Epidermal melanocyte (primary cell): ENCODE measurements around the gene HDAC4.

ENCODE experiments used
- DNase-seq: peaks from one replicate; pipeline ENCODE4 v3.0.0; 2011; ENCODE audit warnings: low spot score; ENCODE audit not compliant: insufficient read length

HDAC4 gene

DNA sequence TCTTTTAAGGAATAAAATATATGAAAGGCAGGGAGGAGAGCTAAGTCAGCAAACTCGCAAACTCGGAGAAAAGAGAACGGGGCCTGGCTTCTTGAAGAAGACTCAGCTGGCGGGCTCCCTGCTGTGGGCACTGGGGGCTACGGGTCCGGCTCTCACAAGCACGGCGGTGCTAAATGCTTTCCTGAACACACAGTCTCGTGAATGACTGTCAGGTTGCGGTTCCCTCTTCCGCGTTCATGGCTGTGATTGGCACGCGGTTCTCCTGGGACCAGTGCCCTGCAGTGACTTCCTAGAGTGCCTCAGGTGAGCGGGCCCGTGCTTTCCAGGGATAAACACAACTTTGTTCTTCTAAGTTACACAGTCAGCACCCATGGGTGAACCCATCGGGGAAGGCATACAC lies 208.4 kb downstream of the HDAC4 start:
- DNase-seq, result no peak

DNA sequence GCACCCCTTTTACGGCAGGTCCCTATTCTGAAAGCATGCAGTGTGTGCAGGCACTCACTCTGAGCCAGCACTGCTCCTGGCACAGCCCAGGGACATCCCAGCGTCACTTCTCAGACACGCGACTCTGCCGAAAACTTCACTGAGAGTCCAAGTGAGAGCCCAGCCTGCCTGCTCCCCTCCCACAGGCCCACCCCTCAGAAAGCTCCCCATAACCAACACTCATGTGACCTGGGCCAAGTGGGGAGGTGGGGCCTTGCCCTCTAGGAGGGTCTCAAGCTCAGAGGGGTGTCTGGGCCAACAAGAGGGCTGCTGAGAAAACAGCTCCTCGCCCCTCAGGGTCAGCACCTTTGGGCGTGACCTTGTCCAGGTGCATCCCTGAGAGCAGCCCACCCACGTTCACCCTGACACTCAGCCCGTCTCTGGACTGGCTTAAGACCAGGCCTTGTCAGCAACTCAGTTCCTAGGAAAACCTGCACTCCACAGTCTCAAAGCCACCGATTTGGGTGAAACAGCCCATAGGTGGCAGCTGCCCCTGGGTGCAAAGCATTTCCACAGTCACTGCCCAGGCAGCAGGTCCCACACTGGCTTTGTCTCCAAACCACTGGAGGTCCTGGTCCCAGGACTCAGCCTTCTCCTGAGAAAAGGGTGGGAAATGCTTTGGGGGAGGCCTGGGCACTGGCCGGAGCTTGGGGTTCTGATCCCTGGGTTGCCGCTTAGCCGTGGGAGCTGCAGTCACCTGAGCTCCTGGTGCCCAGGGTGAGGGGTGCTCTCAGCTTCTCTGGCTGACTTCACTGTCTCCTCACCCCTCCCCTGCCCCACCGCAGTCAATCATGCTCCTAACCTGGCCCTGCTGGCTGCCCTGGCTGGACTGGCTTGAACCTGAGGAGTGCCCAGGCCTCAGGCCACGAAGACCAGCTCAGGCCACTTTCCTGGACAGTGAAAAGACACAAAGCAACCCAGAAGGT lies 209.6 kb downstream of the HDAC4 start:
- no peak for DNase-seq

DNA sequence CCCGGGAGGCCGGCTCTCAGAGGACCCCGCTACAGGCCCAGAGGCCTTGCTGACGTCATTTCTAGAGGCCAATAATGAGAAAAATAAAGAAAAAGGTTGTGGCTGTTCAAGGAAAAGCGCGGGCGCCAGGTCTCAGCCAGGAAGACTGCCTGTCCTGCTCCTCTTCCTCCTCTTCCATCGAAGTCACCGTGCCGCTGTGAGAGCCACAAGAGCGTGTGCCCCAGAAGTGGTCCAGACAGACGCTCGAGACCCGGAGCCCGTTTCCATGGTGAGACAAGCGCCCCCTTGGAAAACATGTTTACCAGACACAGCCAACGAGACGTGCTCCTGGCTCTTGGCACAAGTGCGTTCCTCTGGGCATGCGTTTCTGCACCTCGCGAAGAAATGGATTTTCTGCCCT lies 210.5 kb downstream of the HDAC4 start:
- DNase-seq, result no peak

DNA sequence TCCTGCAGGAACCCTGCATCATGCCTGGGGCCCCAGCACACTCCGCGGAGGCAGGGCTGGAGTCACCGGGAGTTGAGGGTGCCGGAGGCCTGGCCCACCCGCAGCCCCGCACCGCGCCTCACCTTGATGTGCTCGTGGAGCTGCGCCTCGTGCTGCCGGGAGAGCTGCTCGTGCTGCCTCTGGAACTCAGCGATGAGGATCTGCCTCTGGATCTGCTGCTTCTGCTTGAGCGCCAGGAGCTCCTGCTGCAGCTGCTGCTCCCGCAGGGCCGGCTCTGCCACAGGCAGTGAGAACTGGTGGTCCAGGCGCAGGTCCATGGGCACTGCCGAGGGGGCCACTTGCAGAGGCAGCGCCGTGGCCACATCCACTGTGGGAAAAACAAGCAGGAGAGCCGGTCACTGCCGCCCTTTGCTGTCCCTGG lies 211.1 kb downstream of the HDAC4 start:
- no peak for DNase-seq

DNA sequence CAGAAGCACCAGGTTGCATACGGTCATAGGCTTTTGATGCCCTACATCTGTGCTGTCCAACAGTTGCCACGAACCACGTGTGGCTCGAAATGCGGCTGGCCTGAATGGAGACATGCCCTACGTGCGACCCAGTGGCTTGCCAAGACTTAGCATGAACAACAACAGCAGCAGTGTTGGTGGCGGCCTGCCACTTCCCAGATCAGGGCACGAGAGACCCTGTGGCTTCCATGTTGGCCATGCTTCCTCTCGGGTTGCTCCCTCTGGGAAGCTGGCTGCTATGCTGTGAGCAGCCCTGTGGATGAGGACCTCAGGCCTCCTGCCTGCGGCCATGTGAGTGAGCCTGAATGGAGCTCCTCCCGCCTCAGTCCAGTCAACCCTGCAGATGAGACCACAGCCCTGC lies 212.3 kb downstream of the HDAC4 start:
- no peak for DNase-seq

DNA sequence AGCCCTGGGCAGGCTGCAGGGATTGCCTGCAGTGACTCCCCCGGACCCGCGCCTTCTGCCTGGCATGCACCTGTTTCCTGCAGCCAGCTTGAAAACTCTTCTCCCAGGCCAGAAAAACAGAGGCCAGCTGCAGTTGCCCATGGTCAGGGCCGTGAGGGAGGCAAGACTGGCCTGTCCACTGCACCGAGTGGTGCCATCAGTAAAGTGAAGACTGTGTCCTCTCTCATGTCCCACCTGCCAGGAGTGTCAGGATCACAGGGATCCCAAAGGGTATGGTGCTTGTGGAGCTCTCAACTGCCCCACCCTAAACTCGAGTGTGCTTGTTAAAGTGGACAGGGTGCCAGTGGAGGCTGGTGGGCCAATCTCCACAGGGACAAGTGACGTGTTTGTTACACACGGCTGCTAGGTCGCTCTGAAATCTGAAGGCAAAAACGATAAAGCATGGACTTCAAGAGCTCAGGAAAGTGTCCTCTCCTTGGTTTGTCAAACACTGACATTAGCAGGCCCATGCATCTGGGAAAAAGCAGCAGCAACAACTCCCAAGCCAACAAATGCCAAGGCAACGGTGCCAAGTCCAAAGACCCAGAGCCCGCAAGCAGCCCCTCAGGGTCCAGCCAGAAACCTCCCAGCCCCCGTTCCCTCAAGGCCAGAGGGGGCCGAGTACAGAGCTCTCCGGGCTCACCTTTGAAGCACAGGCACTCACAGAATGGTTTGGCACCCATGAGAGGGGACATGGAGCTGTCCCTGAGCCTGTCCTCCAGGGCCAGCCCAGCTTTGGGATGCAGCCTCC lies 213.2 kb downstream of the HDAC4 start:
- no peak for DNase-seq

DNA sequence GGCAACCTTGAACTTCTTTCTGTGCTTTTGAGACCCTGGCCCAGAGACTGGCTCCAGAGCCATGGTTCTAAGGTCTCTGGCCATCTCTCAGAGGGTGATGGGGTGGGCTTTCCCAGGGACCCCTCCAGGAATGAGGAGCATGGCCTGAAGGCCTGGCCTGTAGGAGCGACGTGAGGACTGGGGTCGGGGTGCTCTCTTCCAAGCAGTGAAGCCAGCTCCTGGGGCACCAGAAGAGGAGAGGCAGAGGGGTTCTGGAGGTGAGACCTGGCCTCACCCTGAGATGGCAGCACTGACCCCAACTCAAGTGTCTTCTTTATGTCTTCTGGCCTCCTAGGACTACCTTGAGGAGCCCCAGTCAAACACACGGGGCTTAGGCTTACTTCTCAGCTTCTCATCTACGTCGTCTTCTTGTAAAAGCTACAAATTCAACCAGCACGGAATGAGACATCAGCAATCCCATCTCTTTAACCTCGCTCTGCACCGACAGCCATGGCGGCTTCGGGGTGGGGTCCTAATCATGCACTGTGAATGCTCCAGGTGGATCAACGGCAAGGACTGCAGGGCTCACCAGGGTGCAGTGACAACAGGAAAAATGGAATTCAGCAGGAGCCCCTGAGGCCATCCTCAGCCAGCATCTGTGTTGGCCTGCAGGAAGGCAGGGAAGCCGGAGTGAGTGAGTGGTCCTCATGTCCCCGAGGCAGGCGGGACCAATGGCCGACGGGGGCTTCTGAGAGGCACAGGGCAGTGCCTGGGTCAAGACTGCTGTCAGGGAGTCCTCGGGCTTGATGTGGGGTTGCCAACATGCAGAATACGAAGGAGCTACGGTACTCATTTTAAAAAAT lies 214.1 kb downstream of the HDAC4 start:
- DNase-seq, result no peak

DNA sequence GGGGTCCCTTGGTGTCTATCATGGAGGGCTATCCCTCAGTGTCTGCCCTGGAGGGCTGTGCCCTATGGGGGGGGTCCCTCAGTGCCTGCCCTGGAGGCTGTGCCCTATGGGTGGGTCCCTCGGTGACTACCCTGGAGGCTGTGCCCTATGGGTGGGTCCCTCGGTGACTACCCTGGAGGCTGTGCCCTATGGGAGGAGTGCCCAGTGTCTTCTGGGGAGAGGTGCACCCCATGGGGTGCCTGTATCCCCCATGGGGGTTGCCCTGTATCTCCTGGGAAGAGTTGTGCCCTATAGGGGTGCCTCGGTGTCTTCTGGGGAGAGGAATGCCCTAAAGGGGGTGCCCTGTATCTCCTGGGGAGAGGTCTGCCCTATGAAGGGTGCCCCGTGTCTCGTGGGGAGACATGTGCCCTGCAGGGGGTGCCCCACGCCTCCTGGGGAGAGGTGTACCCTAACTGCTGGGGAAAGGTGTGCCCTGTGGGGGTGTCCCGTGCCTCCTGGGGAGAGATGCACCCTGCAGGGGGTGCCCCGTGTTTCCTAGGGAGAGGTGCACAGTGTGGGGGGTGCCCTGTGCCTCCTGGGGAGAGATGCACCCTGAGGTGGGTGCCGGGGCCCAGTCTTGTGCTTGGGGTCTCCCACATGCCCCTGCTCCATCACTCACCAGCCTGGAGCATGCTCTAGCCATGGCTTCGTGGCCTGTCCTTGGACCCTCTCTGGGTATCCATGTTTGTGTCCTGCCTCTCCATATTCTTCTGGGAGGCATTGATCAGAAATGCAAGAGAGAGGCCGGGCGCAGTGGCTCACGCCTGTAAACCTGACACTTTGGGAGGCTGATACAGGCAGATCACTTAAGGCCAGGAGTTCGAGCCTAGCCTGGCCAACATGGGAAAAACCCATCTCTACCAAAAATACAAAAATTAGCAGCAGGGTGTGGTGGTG lies 215.6 kb downstream of the HDAC4 start:
- DNase-seq, result no peak

DNA sequence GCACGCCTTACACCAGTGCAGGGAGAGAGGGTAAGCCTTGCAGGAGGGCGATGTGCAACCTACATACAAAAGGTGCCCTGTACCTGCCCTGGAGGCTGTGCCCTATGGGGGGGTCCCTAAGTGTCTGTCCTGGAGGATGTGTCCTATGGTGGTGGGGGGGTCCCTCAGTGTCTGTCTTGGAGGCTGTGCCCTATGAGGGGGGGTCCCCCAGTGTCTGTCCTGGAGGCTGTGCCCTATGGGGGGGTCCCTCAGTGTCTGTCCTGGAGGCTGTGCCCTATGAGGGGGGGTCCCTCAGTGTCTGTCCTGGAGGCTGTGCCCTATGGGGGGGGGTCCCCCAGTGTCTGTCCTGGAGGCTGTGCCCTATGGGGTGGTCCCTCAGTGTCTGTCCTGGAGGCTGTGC lies 216.6 kb downstream of the HDAC4 start:
- no peak for DNase-seq

DNA sequence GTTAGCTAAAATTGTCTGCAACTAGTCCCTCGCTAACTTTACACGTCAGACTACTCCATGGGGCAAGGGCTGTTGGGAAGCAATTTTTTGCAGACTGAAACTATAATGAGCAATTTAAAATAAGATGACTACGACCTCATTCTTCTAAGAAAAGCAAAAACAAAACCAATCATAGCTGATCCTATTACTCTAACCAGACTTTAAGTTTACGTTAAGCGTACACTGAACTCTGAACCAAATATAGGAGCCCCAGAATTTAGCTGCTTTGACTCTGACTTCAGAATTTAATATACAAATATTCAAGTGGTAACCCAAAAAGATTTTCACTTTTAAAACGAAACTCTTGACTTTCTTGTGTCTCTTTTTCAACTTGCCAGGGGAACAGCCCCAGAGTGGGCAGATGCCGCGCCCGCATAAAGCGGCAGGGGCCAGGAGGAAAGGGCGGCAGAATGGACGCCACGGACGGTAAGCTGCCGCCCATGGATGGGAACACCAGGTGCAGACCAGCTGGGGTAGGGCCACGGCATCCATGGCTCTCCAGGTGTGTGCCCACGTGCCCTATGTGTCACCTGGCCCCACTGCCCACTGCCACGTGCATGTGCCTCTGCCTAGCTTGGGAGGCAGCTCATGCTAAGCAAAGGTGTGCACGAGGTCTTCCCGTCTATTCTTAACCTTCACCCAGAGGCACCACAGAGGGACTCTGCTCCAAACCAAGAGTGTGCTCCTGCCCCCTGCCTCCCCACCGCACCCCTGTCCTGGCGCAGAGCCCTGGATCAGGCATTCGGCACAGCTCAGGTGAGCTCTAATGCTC lies 217.6 kb downstream of the HDAC4 start:
- no peak for DNase-seq

DNA sequence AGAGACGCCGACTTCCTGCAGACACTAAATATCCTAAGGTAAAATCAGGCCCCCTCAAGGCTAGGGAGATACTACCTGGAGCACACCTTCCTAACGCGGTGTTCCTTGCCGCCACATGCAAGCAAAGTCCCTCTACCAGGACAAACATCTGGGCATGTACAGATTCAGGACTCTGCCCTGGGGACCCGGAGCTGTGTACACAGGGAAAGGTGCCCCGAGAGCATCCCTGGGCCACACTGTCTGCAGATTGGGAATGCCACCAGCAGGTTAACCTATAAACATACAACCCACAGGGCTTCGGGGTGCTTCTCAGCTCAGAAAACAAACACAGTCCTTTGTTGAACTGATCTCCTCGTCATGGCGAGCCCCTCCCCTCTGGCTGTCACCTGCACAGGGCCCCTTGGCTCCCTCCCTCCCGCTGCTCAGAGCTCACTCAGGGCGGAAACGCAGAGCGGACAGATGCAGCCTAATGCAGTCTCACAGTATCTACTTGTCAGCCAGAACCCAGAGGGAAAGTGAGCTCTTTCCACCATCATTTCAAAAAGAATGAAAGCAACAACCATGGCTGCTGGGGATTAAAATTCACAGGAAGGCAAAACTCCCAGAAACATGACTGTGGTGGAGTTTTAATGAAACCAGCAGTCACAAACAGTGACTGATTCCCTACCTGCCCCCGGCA lies 218.8 kb downstream of the HDAC4 start:
- DNase-seq, result no peak

DNA sequence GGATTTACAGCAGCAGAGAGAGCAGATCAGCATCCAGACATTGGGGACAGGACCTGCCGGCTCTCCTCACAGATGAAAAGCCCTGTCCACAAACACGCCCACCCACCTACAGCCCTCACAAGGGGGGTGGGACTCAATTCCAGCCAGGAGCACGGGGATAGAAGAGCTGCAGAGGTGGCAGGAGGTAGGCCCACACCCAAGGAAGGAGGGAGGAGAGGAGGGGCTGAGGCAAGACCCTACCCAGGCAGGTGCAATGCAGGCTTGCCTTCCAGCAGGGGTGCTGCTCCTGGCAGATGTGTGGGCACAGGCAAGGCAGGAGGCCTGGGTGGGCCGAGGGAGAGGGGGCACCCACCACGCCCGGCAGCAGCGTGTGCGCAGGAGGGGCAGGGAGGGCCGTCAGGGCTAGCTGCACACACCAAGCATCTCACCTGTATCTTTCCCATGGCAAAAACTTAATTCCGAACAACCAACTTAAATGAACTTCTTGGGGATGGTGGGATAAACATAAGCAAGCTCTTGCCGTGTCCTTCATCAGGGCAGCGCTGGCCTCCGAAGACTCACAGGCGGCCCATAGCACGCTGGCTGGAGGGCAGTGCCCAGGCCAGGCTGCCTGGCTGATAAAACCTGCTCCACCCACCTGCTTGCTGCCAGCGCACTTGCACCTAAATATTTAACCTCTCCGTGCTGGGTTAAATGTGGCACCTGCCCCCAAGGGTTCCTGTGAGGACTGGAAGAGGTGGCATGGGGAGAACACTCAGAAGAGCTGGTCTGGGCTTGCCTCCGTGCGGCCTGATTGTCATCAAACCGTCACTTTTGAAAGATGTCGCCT lies 219.5 kb downstream of the HDAC4 start:
- no peak for DNase-seq

DNA sequence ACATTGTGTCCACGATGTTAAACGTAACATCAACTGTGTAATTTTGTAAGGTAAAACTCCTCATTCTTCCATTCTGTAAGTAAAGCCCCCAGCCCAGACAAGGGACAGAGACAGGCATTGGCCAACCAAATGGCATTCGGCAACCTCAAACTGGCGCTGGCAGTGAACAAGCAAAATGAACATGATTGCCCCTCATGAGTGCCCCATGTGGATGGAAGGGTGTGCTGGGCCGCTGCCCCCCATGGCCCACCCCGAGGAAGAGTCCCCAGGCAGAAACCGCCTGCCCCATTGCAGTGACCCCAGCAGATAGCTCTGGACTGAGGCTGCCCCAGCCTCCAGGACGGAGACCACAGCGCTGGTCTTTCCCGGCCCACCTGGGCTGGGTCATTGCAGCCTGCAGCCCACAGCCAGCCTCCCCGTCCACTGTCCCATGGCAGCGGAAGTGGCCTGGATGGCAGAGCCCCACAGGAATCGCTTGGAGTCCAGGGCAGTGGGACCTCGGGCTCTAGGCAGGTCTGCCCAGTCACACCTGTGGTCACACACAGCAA lies 220.2 kb downstream of the HDAC4 start:
- no peak for DNase-seq

DNA sequence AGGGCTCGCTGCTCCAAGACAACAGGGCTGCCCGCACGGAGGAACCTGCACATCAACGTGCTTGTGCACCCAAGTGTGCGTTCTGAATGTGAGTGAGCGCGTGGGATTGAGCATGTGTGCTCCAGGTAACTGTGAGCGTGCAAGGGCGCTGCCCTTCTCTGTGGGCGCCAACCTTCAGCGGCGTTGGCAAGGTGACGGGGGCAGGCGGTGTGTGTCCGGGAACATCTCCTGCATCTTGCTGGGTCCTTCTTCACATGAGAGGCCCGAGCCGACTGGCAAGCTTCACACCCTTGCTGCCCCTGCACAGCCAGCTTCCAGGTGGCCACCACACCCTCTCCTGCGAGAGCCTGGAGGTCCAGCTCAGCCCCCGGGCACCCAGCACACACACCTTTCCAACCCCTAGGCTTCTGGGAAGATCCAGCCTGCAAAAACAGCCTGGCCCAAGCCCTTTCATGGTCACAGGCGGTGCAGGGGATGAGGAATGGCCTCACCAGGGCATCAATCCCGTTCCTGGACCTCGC lies 220.9 kb downstream of the HDAC4 start:
- no peak for DNase-seq

DNA sequence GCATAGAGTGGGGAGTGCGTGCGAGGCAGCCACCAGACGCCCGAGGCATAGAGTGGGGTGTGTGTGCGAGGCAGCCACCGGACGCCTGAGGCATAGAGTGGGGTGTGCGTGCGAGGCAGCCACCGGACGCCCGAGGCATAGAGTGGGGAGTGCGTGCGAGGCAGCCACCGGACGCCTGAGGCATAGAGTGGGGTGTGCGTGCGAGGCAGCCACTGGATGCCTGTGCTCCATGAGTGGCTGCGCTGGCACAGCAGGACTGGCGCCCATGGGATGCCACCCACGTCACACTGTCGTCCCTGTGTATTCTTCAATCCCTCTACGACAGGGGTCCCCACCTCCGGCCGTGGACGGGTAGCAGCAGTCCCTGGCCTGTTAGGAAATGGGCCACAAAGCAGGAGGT lies 221.9 kb downstream of the HDAC4 start:
- DNase-seq, result no peak

DNA sequence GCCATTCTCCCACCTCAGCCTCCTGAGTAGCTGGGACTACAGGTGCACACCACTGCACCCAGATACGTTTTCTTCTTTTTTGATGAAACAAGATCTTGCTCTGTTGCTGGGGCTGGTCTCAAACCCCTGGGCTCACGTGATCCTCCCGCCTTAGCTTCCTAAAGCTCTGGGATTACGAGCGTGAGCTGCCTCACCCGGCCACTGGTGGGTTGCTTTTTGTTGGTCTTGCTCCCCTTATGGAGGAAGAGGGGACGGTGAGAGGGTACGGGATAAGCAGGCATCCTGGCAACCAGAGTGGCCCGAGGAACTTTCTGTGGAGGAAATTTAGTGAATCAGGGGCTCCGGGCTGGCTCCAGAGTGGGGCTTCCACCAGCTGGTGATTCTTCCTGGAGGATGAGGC lies 222.3 kb downstream of the HDAC4 start:
- no peak for DNase-seq

DNA sequence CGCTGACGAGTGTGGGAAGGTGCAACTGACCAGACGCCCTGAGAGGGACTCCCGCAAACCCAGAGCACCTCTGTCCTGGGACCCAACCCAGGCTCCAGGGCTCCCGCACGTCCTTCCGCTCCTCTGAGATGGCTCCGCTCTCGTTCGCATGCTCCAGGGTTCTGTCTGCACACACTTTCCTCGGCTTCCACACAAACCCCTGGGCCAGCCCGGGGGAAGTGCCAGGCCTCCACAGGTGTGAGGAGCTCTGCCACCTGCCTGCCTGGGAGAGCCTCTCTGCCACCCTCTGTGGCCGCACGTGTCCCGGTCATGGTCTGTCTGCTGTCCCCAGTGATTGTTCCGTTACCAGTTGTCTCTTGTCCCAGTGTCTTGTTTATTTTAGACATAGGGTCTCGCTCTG lies 222.9 kb downstream of the HDAC4 start:
- DNase-seq, result no peak

DNA sequence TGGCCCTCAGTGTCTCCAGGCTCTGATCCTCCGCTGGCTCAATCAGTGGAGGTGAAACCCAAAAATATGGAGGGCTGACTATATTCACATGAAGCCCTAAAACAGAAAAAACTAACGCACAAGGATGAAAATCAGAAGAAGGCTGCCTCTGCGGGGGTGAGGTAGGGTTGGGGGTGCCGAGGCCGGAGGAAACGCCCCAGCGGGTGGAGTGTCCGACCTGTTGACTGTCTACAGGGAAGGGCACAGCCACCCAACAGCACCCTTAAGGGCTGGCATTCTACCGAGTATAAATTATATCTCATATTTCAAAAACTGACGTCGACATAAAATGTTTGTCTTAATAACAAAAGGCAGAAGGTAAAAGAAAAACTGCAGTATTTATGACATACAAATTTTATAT lies 223.5 kb downstream of the HDAC4 start:
- DNase-seq, result no peak
